ENCODE data around the gene GALNT9. TPM values are rescaled to one million over a fixed set of nuclear protein-coding genes. Genes with fewer than 3 reads are reported as not detected.

The GALNT9 gene
- total RNA-seq, 2 experiments from 2014 or later: not detected

DNA sequence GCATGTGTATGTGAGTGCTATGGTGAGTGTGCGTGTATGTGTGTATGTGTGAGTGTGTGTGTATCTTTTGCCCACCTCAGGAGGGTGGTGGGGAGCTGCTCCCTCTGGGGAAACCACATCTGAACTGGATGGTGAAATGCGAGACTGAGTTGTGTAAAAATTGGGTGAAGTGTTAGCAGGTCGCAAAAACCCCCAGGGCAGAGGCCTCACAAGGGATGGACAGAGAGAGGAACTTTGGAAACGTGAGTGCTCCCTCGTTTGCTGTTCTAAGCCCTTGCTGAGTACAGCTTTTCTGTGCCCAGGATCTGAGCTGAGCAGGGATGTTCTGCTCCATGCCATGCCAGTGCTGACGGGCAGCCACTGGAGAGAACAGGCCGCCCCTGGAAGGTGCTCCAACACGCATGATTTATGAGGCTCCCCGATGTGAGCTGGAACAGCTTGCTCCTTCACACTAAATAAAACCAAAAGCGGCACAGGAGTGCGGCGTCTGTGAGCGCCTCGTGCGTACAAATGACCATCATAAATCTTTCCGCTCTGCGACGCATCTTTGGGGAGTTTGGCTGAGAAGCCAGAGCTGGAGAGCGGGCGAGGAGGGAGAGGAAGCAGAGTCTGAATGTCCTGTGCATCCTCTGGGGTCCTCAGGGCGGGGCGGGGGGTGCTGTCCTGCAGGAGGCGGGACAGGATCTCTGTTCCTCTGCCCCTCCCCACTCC is 14.1 kb upstream of the GALNT9 start:
- Mint-ChIP-seq H3K36me3 (no peaks in the 10 kb centered on the region), H3K27ac (no peak overlapping the region), H3K27me3 (peaks cover 3% of the 10 kb centered on the region), H3K4me1 (no peaks in the 10 kb centered on the region), H3K9me3 (ENCODE audit: low read depth) (peaks cover 6% of the 10 kb centered on the region), H3K4me3 (no peak overlapping the region)
- ATAC-seq (no peak), DNase-seq (no peak)
- CTCF ChIA-PET: no interaction called here

DNA sequence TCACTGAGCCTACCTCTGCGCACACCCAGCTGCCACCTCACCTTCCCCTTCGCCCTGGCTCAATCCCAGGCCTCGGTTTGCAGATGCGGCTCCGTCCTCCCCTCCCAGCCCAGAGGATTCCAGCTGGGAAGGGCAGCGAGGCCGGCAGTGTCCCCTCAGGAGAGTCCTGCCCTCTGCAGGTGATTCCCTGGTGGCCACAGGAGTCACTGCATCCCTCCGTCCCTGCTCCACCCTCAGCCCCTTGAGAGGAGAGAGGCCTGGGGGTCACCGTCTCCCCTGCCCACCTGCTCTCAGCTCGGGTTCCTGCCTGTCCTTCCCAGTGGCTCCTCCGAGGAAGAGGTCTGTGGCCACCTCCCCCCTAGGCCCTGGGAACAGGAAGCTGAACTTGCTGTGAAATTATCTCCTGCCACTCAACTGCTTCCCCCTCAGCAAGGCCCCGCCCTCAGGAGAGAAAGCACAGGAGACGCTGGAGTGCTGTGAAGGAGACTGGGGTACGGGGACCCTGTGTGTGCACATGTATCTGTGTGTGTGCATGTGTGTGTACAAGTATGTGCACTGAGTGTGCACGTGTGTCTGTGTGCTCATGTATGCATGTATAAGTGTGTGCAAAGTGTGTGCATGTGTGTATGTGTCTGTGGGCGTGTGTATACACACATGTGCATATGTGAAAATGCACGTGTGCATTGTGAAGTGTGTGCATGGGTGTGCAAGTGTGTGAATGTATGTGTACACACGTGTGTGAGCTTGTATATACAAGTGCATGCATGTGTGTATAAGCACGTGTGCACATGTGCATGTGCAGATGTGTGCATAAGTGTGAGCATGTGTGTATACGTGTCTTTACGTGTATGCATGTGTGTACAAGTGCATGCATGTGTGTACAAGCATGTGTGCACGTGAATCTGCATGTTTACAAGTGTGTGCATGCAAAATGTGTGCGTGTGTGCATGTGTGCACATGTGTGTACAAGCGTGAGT is 13.2 kb upstream of the GALNT9 start:
- Mint-ChIP-seq H3K4me3 (no peak overlapping the region), H3K9me3 (ENCODE audit: low read depth) (peaks cover 6% of the 10 kb centered on the region), H3K27me3 (peaks cover 3% of the 10 kb centered on the region), H3K27ac (no peak overlapping the region), H3K36me3 (no peaks in the 10 kb centered on the region), H3K4me1 (no peaks in the 10 kb centered on the region)
- no peak for ATAC-seq
- CTCF ChIA-PET: no interaction called here
- no peak for DNase-seq

DNA sequence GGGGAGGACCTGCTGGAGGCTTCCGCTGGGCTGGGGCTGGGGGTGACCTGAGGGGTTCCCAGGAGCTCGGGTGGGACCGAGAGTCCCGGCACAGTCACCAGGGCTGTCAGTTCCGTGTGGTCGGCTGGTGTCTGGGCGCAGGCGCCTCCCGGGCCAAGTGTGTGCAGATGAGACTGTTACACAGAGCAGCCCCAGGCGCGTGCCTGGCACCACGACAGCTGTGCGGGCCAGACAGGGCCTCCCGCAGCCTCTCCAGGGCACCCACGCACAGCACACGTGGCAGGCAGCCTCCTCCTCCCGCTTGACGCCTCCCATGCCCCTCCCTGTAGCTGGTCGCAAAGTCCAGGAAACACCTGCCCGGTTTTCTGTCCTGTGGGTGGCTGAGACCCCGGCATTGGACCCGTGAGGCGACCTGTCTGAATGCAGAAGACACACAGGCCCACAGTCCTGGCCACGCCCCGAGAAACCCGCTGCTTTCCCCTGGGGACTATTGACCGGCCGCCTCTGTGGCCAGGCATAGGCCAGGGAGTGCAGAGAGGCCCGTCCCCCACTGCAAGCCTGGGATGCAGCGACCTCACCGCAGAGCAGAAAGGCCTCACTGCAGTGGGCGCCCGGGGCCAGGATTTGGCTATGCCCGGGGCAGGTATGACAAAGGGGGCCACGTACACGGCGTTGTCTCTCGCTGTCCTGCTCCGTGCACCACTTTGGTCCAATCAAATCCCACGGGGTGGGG is 12.1 kb upstream of the GALNT9 start:
- CTCF ChIA-PET: no interaction called here
- Mint-ChIP-seq H3K36me3 (no peaks in the 10 kb centered on the region), H3K4me1 (no peaks in the 10 kb centered on the region), H3K9me3 (ENCODE audit: low read depth) (peaks cover 6% of the 10 kb centered on the region), H3K27me3 (peaks cover 3% of the 10 kb centered on the region), H3K27ac (no peak overlapping the region), H3K4me3 (no peak overlapping the region)
- ATAC-seq (no peak), DNase-seq (no peak)

DNA sequence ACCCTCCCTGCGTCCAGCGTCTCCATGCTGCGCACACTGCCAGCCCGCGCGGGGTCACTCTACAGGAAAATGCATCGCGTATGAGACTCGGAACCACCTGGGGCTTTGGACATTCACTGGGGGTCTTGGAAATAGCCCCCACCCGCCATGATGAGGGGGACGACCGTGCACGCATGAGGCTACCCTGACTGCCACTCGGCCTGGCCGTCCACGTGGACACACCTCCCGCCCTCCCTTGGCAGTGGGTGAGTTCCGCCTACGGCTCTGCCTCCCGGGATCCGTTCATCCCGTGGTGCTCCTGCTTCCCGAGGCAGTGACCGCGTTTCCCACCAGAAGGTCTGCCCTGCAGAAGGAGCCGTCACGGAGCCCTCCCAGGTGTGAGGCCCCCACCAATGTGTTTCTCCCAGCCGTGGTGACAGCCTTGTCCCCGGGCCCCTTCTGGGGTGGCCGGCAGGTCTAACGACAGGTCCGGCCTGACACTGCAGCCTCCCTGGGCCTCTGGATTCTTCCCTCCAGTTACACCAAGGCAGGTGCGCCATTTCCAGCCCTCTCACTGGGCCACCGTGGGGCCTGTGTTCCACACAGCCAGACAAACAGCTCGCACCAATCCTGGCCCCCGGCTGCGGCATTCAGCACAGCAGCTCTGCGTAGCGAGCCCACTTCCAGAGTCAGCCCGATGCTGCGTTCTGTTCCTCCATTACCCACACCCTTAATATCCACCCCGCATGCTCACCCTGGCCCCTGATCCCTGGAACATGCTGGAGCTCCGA is 11.1 kb upstream of the GALNT9 start:
- CTCF ChIA-PET: no interaction called here
- Mint-ChIP-seq H3K4me3 (no peak overlapping the region), H3K27me3 (peaks cover 3% of the 10 kb centered on the region), H3K4me1 (no peaks in the 10 kb centered on the region), H3K27ac (no peak overlapping the region), H3K9me3 (ENCODE audit: low read depth) (peaks cover 7% of the 10 kb centered on the region), H3K36me3 (no peaks in the 10 kb centered on the region)
- DNase-seq (no peak), ATAC-seq (no peak)

DNA sequence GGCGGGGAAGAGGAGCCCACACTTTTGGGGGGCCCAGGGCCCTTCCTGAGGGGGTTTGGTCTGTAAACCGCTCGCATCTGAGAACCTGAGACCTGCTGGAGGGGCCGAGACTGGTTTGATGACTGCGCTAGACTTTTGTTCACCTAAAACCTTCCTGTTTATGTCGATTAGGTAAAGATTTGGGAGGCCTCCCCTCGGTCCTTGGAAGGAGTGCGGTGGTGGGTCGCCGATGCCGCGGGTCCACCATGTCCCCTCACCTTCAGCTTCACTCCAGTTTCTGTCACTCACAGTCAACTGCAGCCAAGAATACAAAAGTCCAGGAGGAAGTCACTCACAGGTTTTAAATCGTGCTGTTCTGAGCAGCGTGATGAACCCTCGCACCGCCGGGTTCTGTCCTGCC is 10.5 kb upstream of the GALNT9 start:
- Mint-ChIP-seq H3K36me3 (no peaks in the 10 kb centered on the region), H3K27ac (no peak overlapping the region), H3K27me3 (peaks cover 3% of the 10 kb centered on the region), H3K4me1 (no peaks in the 10 kb centered on the region), H3K4me3 (no peak overlapping the region), H3K9me3 (ENCODE audit: low read depth) (peaks cover 9% of the 10 kb centered on the region)
- CTCF ChIA-PET: no interaction called here
- ATAC-seq (no peak), DNase-seq (no peak)

DNA sequence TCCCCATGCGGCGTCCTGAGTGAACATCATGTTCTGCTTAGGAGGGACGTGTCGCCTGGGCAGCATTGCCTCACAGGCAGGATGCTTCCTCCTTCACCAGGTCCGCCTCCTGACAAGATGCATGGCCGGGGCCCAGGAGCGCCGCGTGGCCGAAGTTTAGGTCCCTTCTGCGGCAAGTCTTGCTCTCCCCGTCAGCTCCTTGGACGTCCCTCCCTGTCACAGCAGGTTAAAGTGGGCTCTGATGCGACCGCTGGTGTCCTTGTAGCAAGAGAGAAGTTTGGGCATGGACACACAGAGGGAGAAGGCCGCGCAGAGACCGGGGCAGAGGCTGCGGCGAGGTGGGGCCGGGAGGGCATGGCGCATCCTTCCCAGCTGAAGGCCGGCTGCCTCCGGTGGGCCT is 9.4 kb upstream of the GALNT9 start:
- Mint-ChIP-seq H3K36me3 (no peaks in the 10 kb centered on the region), H3K27me3 (peaks cover 2% of the 10 kb centered on the region), H3K4me1 (no peaks in the 10 kb centered on the region), H3K27ac (no peak overlapping the region), H3K9me3 (ENCODE audit: low read depth) (peaks cover 9% of the 10 kb centered on the region), H3K4me3 (no peak overlapping the region)
- no peak for DNase-seq
- ATAC-seq: no peak
- CTCF ChIA-PET: no interaction called here

DNA sequence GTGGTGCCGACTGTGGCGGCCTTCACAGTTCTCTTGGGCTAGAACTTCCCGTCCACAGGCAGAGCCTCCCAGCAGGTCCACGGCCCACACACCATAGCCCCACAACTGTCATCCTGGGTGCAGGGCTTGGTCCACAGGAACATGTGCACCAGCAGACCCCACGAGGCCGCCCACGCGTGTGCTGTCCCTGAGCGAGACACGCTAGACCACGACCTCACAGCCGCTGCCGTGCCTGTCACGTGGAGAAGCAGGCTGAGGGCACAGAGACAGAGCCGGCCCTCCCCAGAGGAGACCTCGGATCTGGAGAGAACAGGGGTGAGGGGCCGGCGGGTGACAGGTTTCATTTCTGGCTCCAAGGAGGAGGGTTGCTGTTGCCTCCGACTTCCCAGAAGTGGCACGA is 8.9 kb upstream of the GALNT9 start:
- H3K4me1 Mint-ChIP-seq: no peaks in the 10 kb centered on the region
- H3K36me3 Mint-ChIP-seq: no peaks in the 10 kb centered on the region
- no peak overlapping the region for H3K27ac Mint-ChIP-seq
- CTCF ChIA-PET: no interaction called here
- no peaks in the 10 kb centered on the region for H3K27me3 Mint-ChIP-seq
- H3K4me3 Mint-ChIP-seq: no peak overlapping the region
- no peak for DNase-seq
- peaks cover 9% of the 10 kb centered on the region for H3K9me3 Mint-ChIP-seq (ENCODE audit: low read depth)
- ATAC-seq: no peak

DNA sequence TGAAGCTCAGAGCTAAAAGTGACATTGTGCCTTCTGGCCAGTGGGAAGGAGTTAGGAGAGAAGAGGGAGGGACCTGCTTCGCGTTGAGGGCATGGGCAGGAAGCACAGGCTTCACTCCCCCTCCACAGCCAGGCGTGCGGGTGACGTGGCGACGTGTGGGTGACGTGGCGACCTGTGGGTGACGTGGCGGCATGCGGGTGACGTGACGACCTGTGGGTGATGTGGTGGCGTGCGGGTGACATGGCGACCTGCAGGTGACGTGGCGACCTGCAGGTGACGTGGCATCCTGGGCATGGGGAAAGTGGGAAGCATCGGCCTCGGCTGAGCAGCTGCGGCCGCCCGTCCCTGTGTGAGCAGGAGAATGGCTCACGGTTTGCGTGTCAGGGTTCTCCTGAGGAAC is 8.2 kb upstream of the GALNT9 start:
- CTCF ChIA-PET: no interaction called here
- H3K27me3 Mint-ChIP-seq: no peaks in the 10 kb centered on the region
- no peak for DNase-seq
- no peaks in the 10 kb centered on the region for H3K4me1 Mint-ChIP-seq
- H3K4me3 Mint-ChIP-seq: no peak overlapping the region
- H3K27ac Mint-ChIP-seq: no peak overlapping the region
- H3K36me3 Mint-ChIP-seq: no peaks in the 10 kb centered on the region
- no peak for ATAC-seq
- peaks cover 3% of the 10 kb centered on the region for H3K9me3 Mint-ChIP-seq (ENCODE audit: low read depth)

DNA sequence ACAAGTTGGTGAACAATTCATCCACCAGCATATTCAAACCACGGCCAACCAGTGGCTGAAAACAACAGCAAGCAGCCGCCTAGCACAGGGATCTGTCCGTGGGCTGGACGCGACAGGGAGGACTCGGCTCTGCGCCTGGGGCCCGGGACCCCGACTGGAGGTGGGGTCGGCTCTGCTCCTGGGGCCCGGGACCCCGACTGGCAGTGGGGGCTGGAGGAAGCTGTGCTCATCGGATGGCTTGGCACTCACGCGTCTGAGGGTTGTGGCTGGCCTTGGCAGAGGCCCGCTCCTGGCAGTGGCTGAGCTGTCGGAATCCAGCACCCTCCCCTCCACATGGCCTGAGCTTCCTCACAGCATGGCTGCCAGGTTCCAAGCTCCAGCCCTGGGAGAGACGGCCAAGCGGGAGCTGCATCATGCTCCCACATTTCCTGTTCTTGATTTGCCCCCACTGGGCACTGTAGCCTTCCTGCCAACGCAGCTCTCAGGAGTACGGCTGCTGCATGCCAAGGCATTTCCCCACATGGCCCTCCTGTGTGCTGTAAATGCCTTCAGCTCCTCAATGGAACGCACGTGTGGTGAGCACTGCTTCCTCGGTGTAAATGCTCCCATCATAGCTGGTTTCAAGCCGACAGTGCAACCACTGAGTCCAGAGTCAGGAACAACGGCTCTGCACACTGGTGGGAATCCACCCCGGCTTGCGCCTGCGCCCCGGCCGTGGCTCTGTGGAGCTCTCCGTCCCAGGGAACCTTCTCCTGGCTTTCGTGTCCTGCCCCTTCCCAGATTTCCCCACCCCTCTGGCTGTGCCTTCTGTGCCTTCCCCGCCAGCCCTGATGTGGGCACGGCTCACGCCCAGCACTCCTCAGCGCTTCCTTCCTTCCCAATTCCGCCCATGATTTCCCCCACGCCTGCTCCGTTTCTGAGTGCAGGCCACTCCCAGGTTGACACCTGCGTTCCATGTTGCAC is 7.3 kb upstream of the GALNT9 start:
- CTCF ChIA-PET: no interaction called here
- H3K4me1 Mint-ChIP-seq: no peaks in the 10 kb centered on the region
- H3K36me3 Mint-ChIP-seq: no peaks in the 10 kb centered on the region
- H3K27me3 Mint-ChIP-seq: no peaks in the 10 kb centered on the region
- DNase-seq (no peak), ATAC-seq (no peak)
- no peak overlapping the region for H3K27ac Mint-ChIP-seq
- no peak overlapping the region for H3K4me3 Mint-ChIP-seq
- H3K9me3 Mint-ChIP-seq (ENCODE audit: low read depth): peaks cover 3% of the 10 kb centered on the region

DNA sequence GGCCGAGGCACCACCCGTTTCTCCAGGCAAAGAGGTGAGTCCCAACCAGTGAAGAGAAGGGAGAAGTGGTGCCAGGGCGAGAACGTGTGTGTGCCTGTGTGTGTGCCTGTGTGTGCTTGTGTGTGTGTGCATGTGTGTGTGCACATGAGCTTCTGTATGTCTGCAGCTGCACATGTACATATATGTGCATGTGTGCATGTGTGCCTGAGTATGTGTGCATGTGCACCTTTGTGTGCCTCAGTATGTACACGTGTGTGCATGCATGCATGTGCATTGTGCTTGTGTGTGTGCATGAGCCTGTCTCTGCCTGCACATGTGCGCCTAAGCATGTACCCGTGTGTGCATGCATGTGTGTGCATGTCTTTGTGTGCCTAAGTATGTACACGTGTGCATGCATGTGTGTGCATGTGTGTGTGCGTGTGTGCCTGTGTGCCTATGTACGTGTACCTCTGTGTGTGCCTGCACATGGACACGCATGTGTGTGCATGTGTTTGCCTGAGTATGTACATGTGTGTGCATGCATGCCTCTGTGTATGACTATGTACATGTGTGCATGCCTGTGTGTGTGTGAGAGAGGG is 5.9 kb upstream of the GALNT9 start:
- no peak overlapping the region for H3K4me3 Mint-ChIP-seq
- H3K4me1 Mint-ChIP-seq: no peaks in the 10 kb centered on the region
- H3K27ac Mint-ChIP-seq: no peak overlapping the region
- H3K27me3 Mint-ChIP-seq: peaks cover 8% of the 10 kb centered on the region
- no peak for ATAC-seq
- DNase-seq: no peak
- peaks cover 3% of the 10 kb centered on the region for H3K36me3 Mint-ChIP-seq
- CTCF ChIA-PET: no interaction called here
- peaks cover 8% of the 10 kb centered on the region for H3K9me3 Mint-ChIP-seq (ENCODE audit: low read depth)

GRCh38 chr12:132333766-132334165 is 4.4 kb upstream of the GALNT9 start:
- peaks cover 8% of the 10 kb centered on the region for H3K9me3 Mint-ChIP-seq (ENCODE audit: low read depth)
- H3K27me3 Mint-ChIP-seq: peaks cover 12% of the 10 kb centered on the region
- no peak overlapping the region for H3K27ac Mint-ChIP-seq
- H3K4me3 Mint-ChIP-seq: no peak overlapping the region
- CTCF ChIA-PET: no interaction called here
- H3K36me3 Mint-ChIP-seq: peaks cover 3% of the 10 kb centered on the region
- no peak for DNase-seq
- ATAC-seq: no peak
- no peaks in the 10 kb centered on the region for H3K4me1 Mint-ChIP-seq

GRCh38 chr12:132333273-132333672 is 3.9 kb upstream of the GALNT9 start:
- Mint-ChIP-seq H3K4me3 (no peak overlapping the region), H3K27me3 (peaks cover 15% of the 10 kb centered on the region), H3K9me3 (ENCODE audit: low read depth) (peaks cover 8% of the 10 kb centered on the region), H3K4me1 (no peaks in the 10 kb centered on the region), H3K36me3 (peaks cover 3% of the 10 kb centered on the region), H3K27ac (no peak overlapping the region)
- DNase-seq (no peak), ATAC-seq (no peak)
- CTCF ChIA-PET: no interaction called here

All from activated CD8-positive, alpha-beta memory T cell treated with anti-CD3 and anti-CD28 coated beads, Interleukin-2, amount 10 ng/mL, durations not matched to agents 7 days and 5 days (primary cell).